T-cell (primary cell): ENCODE measurements around the gene TM9SF2. TPM values are rescaled to one million over a fixed set of nuclear protein-coding genes. Genes with fewer than 3 reads are reported as not detected.

Experiments
- ATAC-seq, 4 experiments: fragments of 200-7000 bp in 3 of 4; fragments of 150-1000 bp in 1 of 4; cut with Tn5 transposase; replicated peaks in 1 of 4; 1 replicate in 3 of 4; 2 replicates in 1 of 4; pipeline ENCODE4 v1.10.0; 2021; ENCODE audit warnings: moderate library complexity in 3 of 4, mild to moderate bottlenecking in 2 of 4, moderate number of reproducible peaks in 1 of 4
- CTCF ChIA-PET, 2 donors: fragments of 300-600 bp; sonication (Branson Sonifier 250); formaldehyde crosslinking; loops; one replicate each; lab custom pipeline; 2022; ENCODE audit warnings: antibody characterized with exemption in 2 of 2; lab: Charles Lee
- POLR2A ChIA-PET, 2 donors: fragments of 300-600 bp; sonication (Branson Sonifier 250); formaldehyde crosslinking; loops; one replicate each; lab custom pipeline; 2022; ENCODE audit warnings: antibody characterized with exemption in 2 of 2; lab: Charles Lee
- DNase-seq, 35 experiments: peaks; one replicate each; pipeline versions ENCODE4 v3.0.0 to v3.0.0-alpha.2; 2013 to 2023
- H3K27ac ChIP-seq: one replicate; pipeline ENCODE4 v1.5.1; 2013; ENCODE audit warnings: low read length
- H3K27me3 ChIP-seq, 2 experiments: replicated peaks in 1 of 2; 1 replicate in 1 of 2; 2 replicates in 1 of 2; pipeline versions ENCODE4 v1.6.1 to v1.7.0; 2013; ENCODE audit warnings: low read length in 1 of 2, mixed read lengths in 1 of 2; ENCODE audit not compliant: control insufficient read depth in 2 of 2, insufficient read depth in 2 of 2; ENCODE audit errors: extremely low read depth in 1 of 2
- H3K36me3 ChIP-seq, 2 donors: 1 replicate in 1 of 2; 2 replicates in 1 of 2; pipeline versions ENCODE4 v1.6.1 to v1.7.0; 2013; ENCODE audit warnings: low read length in 1 of 2; ENCODE audit not compliant: control insufficient read depth in 2 of 2, insufficient read depth in 1 of 2; ENCODE audit errors: extremely low read depth in 1 of 2
- H3K4me1 ChIP-seq, 2 experiments: 1 replicate in 1 of 2; 2 replicates in 1 of 2; pipeline versions ENCODE4 v1.6.1 to v1.7.0; 2013; ENCODE audit warnings: low read length in 2 of 2, mixed read lengths in 1 of 2; ENCODE audit not compliant: insufficient read depth in 2 of 2, control insufficient read depth in 1 of 2; ENCODE audit errors: extremely low read depth in 1 of 2
- H3K4me3 ChIP-seq, 2 donors: 1 replicate in 1 of 2; 2 replicates in 1 of 2; pipeline versions ENCODE4 v1.5.1 to v1.7.0; 2013; ENCODE audit warnings: mild to moderate bottlenecking in 2 of 2, low read length in 1 of 2, moderate library complexity in 1 of 2; ENCODE audit not compliant: control insufficient read depth in 1 of 2; ENCODE audit errors: extremely low read depth in 1 of 2
- H3K9me3 ChIP-seq: 2 replicates; pipeline ENCODE4 v1.7.0; 2013
- H3K27ac Mint-ChIP-seq, 2 donors: one replicate each; pipeline ENCODE4 v1.8.0; 2020 to 2021; ENCODE audit warnings: mild to moderate bottlenecking in 2 of 2, mixed read lengths in 2 of 2
- H3K27me3 Mint-ChIP-seq, 2 donors: one replicate each; pipeline ENCODE4 v1.8.0; 2021 to 2022; ENCODE audit warnings: mixed read lengths in 2 of 2
- H3K36me3 Mint-ChIP-seq: one replicate; pipeline ENCODE4 v1.8.0; 2021; ENCODE audit warnings: mixed read lengths
- H3K4me1 Mint-ChIP-seq, 3 donors: one replicate each; pipeline ENCODE4 v1.8.0; 2020 to 2022; ENCODE audit warnings: mixed read lengths in 3 of 3, mild to moderate bottlenecking in 1 of 3
- H3K4me3 Mint-ChIP-seq, 3 donors: one replicate each; pipeline ENCODE4 v1.8.0; 2020 to 2022; ENCODE audit warnings: mild to moderate bottlenecking in 3 of 3, mixed read lengths in 3 of 3, moderate library complexity in 3 of 3
- H3K9me3 Mint-ChIP-seq, 3 donors: one replicate each; pipeline ENCODE4 v1.8.0; 2020 to 2022; ENCODE audit warnings: mixed read lengths in 3 of 3
- WGBS: methylation state at CpG from one replicate; pipeline ENCODE4 v1.1.5; 2013; ENCODE audit warnings: missing lambda C conversion rate; ENCODE audit not compliant: insufficient coverage; 5-methylcytosine and 5-hydroxymethylcytosine counted together
- total RNA-seq, 35 experiments: library from RNA in 6 of 35; stranded (reverse) in 6 of 35; fragments of 120-200 nt in 1 of 35; gene quantifications; one replicate each; pipeline versions ENCODE4 v1.2.1 to v1.2.4 and lab custom pipeline; 2013 to 2026

Gene TM9SF2
- total RNA-seq, 5 donors from 2014 or later (not counting 1 experiment from before 2014, with no cell fraction given): 43.2 to 54.0 (median 48.8) TPM

- peaks cover 0 to 3% of the 10 kb centered on the region in 2 experiments for H3K4me1 ChIP-seq
- peaks cover 0 to 33% of the 10 kb centered on the region in 2 donors for H3K36me3 ChIP-seq
- H3K27ac Mint-ChIP-seq: no peak overlapping the region
- WGBS: 100% methylated on average over 1 of the region's 2 CpGs
- no peaks in the 10 kb centered on the region for H3K9me3 Mint-ChIP-seq
- no peak overlapping the region for H3K4me3 ChIP-seq
- H3K4me3 Mint-ChIP-seq: no peak overlapping the region
- no peak overlapping the region for H3K27ac ChIP-seq
- ChIA-PET CTCF (interaction anchor here in 1 of 2 donors (0.6 to 2.5 kb wide), 4 partner anchors 10 to 605 kb away, joined by 3 to 11 read pairs (median 4); no protein-coding TSS in a partner anchor), POLR2A (no interaction called here)
- H3K9me3 ChIP-seq: no peaks in the 10 kb centered on the region
- H3K36me3 Mint-ChIP-seq: peaks cover 24% of the 10 kb centered on the region
- H3K27me3 ChIP-seq: no peaks in the 10 kb centered on the region
- ATAC-seq: no peak
- no peak for DNase-seq
- peaks cover 40 to 46% (median 42%) of the 10 kb centered on the region in 3 donors for H3K4me1 Mint-ChIP-seq
- H3K27me3 Mint-ChIP-seq: no peaks in the 10 kb centered on the region
These were observed 16.3 kb downstream of the TM9SF2 start for GRCh38 chr13:99517577-99517976.

- CTCF ChIA-PET: interaction anchor here in 1 of 2 donors (0.6 to 2.5 kb wide), 5 partner anchors 11 to 605 kb away, joined by 3 to 11 read pairs (median 4); no protein-coding TSS in a partner anchor
- peaks cover 36 to 42% (median 38%) of the 10 kb centered on the region in 3 donors for H3K4me1 Mint-ChIP-seq
- DNase-seq (no peak), ATAC-seq (no peak)
- Histone ChIP-seq H3K4me1 (peaks cover 0 to 2% of the 10 kb centered on the region in 2 experiments), H3K9me3 (no peaks in the 10 kb centered on the region), H3K27ac (no peak overlapping the region), H3K4me3 (no peak overlapping the region), H3K27me3 (no peaks in the 10 kb centered on the region), H3K36me3 (peaks cover 0 to 37% of the 10 kb centered on the region in 2 donors)
- POLR2A ChIA-PET: no interaction called here
- H3K4me3 Mint-ChIP-seq: no peak overlapping the region
- H3K27ac Mint-ChIP-seq: no peak overlapping the region
- no peaks in the 10 kb centered on the region for H3K27me3 Mint-ChIP-seq
- H3K36me3 Mint-ChIP-seq: peaks cover 26% of the 10 kb centered on the region
- WGBS: 96% methylated on average over 4 of the region's 6 CpGs
- no peaks in the 10 kb centered on the region for H3K9me3 Mint-ChIP-seq
These were observed 16.7 kb downstream of the TM9SF2 start for GRCh38 chr13:99517984-99518383.

- no peak overlapping the region for H3K4me3 ChIP-seq
- H3K36me3 Mint-ChIP-seq: peaks cover 60% of the 10 kb centered on the region
- peaks cover 0 to 49% of the 10 kb centered on the region in 2 donors for H3K36me3 ChIP-seq
- no CpG with 5 or more reads among the region's 2 CpGs for WGBS
- peaks cover 35 to 41% (median 38%) of the 10 kb centered on the region in 3 donors for H3K4me1 Mint-ChIP-seq
- ChIA-PET CTCF (interaction anchor here in 1 of 2 donors (0.6 kb wide), 1 partner anchor 42 kb away, joined by 6 read pairs; no protein-coding TSS in a partner anchor), POLR2A (no interaction called here)
- DNase-seq: no peak
- no peaks in the 10 kb centered on the region for H3K9me3 Mint-ChIP-seq
- H3K27me3 Mint-ChIP-seq: no peaks in the 10 kb centered on the region
- H3K27me3 ChIP-seq: no peaks in the 10 kb centered on the region
- H3K9me3 ChIP-seq: no peaks in the 10 kb centered on the region
- no peak overlapping the region for H3K27ac ChIP-seq
- no peak for ATAC-seq
- peak overlapping the region in 1 of 2 donors; percentile 28 for H3K27ac Mint-ChIP-seq
- H3K4me3 Mint-ChIP-seq: no peak overlapping the region
- H3K4me1 ChIP-seq: peaks cover 0 to 15% of the 10 kb centered on the region in 2 experiments
These were observed 21.0 kb downstream of the TM9SF2 start for GRCh38 chr13:99522298-99522697.

- peak overlapping the region in 1 of 2 donors; percentile 65 for H3K27ac Mint-ChIP-seq
- 100% methylated on average over 1 of the region's 4 CpGs for WGBS
- no peak for ATAC-seq
These were observed 22.6 kb downstream of the TM9SF2 start for GRCh38 chr13:99523838-99524237.

GRCh38 chr13:99525967-99526366, 24.7 kb downstream of the TM9SF2 start:
- H3K9me3 ChIP-seq: no peaks in the 10 kb centered on the region
- H3K9me3 Mint-ChIP-seq: no peaks in the 10 kb centered on the region
- peak overlapping the region in 1 of 3 donors; percentile 3 for H3K4me3 Mint-ChIP-seq
- peaks cover 2 to 18% of the 10 kb centered on the region in 2 experiments for H3K4me1 ChIP-seq
- 98% methylated on average over 4 of the region's 4 CpGs for whole genome bisulfite sequencing
- no peak overlapping the region for H3K4me3 ChIP-seq
- H3K27ac ChIP-seq: no peak overlapping the region
- peaks cover 0 to 47% of the 10 kb centered on the region in 2 donors for H3K36me3 ChIP-seq
- H3K27ac Mint-ChIP-seq: peak overlapping the region; percentile 45 to 57
- peaks cover 62% of the 10 kb centered on the region for H3K36me3 Mint-ChIP-seq
- POLR2A ChIA-PET: interaction anchor here (0.6 to 0.7 kb wide), 3 partner anchors 9 to 371 kb away, joined by 3 read pairs; no protein-coding TSS in a partner anchor
- H3K27me3 Mint-ChIP-seq: no peaks in the 10 kb centered on the region
- H3K4me1 Mint-ChIP-seq: peaks cover 46 to 53% (median 47%) of the 10 kb centered on the region in 3 donors
- H3K27me3 ChIP-seq: no peaks in the 10 kb centered on the region
- CTCF ChIA-PET: interaction anchor here in 1 of 2 donors (1.0 kb wide), 1 partner anchor 120 kb away, joined by 5 read pairs; no protein-coding TSS in a partner anchor
- DNase-seq (no peak), ATAC-seq (no peak)

More at GRCh38 chr13:99523838-99524237, 22.6 kb downstream of the TM9SF2 start:
- POLR2A ChIA-PET: interaction anchor here in 1 of 2 donors (0.5 kb wide), 1 partner anchor 546 kb away, joined by 4 read pairs; no protein-coding TSS in a partner anchor
- Histone ChIP-seq H3K9me3 (no peaks in the 10 kb centered on the region), H3K27me3 (no peaks in the 10 kb centered on the region), H3K36me3 (peaks cover 0 to 42% of the 10 kb centered on the region in 2 donors), H3K4me1 (peaks cover 2 to 18% of the 10 kb centered on the region in 2 experiments), H3K4me3 (no peak overlapping the region), H3K27ac (no peak overlapping the region)
- H3K27me3 Mint-ChIP-seq: no peaks in the 10 kb centered on the region
- DNase-seq: no peak
- peaks cover 64% of the 10 kb centered on the region for H3K36me3 Mint-ChIP-seq
- H3K4me3 Mint-ChIP-seq: no peak overlapping the region
- no peaks in the 10 kb centered on the region for H3K9me3 Mint-ChIP-seq
- CTCF ChIA-PET: no interaction called here
- H3K4me1 Mint-ChIP-seq: peaks cover 46 to 53% (median 47%) of the 10 kb centered on the region in 3 donors

- no peaks in the 10 kb centered on the region for H3K27me3 ChIP-seq
- POLR2A ChIA-PET: no interaction called here
- H3K9me3 ChIP-seq: no peaks in the 10 kb centered on the region
- Mint-ChIP-seq H3K4me3 (peak overlapping the region in 1 of 3 donors; percentile 3), H3K36me3 (peaks cover 63% of the 10 kb centered on the region), H3K27me3 (no peaks in the 10 kb centered on the region), H3K9me3 (no peaks in the 10 kb centered on the region), H3K4me1 (peaks cover 44 to 56% (median 48%) of the 10 kb centered on the region in 3 donors), H3K27ac (peak overlapping the region; percentile 45 to 57)
- no peak overlapping the region for H3K4me3 ChIP-seq
- H3K27ac ChIP-seq: no peak overlapping the region
- 84% methylated on average over 7 of the region's 7 CpGs for WGBS
- no peak for ATAC-seq
- H3K36me3 ChIP-seq: peaks cover 0 to 47% of the 10 kb centered on the region in 2 donors
- no peak for DNase-seq
- H3K4me1 ChIP-seq: peaks cover 2 to 18% of the 10 kb centered on the region in 2 experiments
- CTCF ChIA-PET: interaction anchor here in 1 of 2 donors (1.0 kb wide), 1 partner anchor 119 kb away, joined by 5 read pairs; no protein-coding TSS in a partner anchor
These were observed 25.3 kb downstream of the TM9SF2 start for GRCh38 chr13:99526549-99526948.
